ENCODE results near the gene COQ4.

- TF ChIP-seq, protein P1, sequence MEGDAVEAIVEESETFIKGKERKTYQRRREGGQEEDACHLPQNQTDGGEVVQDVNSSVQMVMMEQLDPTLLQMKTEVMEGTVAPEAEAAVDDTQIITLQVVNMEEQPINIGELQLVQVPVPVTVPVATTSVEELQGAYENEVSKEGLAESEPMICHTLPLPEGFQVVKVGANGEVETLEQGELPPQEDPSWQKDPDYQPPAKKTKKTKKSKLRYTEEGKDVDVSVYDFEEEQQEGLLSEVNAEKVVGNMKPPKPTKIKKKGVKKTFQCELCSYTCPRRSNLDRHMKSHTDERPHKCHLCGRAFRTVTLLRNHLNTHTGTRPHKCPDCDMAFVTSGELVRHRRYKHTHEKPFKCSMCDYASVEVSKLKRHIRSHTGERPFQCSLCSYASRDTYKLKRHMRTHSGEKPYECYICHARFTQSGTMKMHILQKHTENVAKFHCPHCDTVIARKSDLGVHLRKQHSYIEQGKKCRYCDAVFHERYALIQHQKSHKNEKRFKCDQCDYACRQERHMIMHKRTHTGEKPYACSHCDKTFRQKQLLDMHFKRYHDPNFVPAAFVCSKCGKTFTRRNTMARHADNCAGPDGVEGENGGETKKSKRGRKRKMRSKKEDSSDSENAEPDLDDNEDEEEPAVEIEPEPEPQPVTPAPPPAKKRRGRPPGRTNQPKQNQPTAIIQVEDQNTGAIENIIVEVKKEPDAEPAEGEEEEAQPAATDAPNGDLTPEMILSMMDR (conservative IDR thresholded peaks at IDR 0.05; ENCODE audit: low read depth in 2 of 2) = no peak
- no peak for TF ChIP-seq EZH2phosphoT487 (IDR thresholded peaks at IDR 0.05; ENCODE audit: unreplicated experiment)
- TF ChIP-seq EZH2 (IDR thresholded peaks at IDR 0.05; ENCODE audit: low read depth, unreplicated experiment) = no peak
These were observed 50.1 kb downstream of the COQ4 start for GRCh38 chr9:128372784-128373183.
